ENCODE results near the gene DMBX1.

DMBX1 gene

GRCh38 chr1:46527474-46528296 lies 38.0 kb downstream of the DMBX1 start:
- H3K36me3 Mint-ChIP-seq (ENCODE audit: low read depth), result no peaks in the 10 kb centered on the region
- peak; percentile 85 for DNase-seq
- peaks cover 53% of the 10 kb centered on the region for H3K27me3 Mint-ChIP-seq
- H3K4me1 Mint-ChIP-seq (ENCODE audit: low read depth), result peaks cover 16% of the 10 kb centered on the region
- no peak overlapping the region for H3K4me3 Mint-ChIP-seq
- H3K27ac Mint-ChIP-seq, result no peak overlapping the region
- no peaks in the 10 kb centered on the region for H3K9me3 Mint-ChIP-seq

- H3K4me3 Mint-ChIP-seq, result no peak overlapping the region
- no peak for DNase-seq
- H3K27me3 Mint-ChIP-seq, result peaks cover 53% of the 10 kb centered on the region
- no peak overlapping the region for H3K27ac Mint-ChIP-seq
- peaks cover 14% of the 10 kb centered on the region for H3K4me1 Mint-ChIP-seq (ENCODE audit: low read depth)
- no peaks in the 10 kb centered on the region for H3K9me3 Mint-ChIP-seq
- no peaks in the 10 kb centered on the region for H3K36me3 Mint-ChIP-seq (ENCODE audit: low read depth)
These were observed 38.8 kb downstream of the DMBX1 start for GRCh38 chr1:46528297-46528955.

GRCh38 chr1:46529031-46529630 lies 39.5 kb downstream of the DMBX1 start:
- Mint-ChIP-seq H3K27ac (no peak overlapping the region), H3K4me3 (no peak overlapping the region), H3K36me3 (ENCODE audit: low read depth) (no peaks in the 10 kb centered on the region), H3K27me3 (peaks cover 57% of the 10 kb centered on the region), H3K9me3 (no peaks in the 10 kb centered on the region), H3K4me1 (ENCODE audit: low read depth) (peaks cover 18% of the 10 kb centered on the region)
- no peak for DNase-seq

GRCh38 chr1:46530311-46530710 lies 40.7 kb downstream of the DMBX1 start:
- Mint-ChIP-seq H3K4me1 (ENCODE audit: low read depth) (peaks cover 18% of the 10 kb centered on the region), H3K9me3 (no peaks in the 10 kb centered on the region), H3K27ac (no peak overlapping the region), H3K27me3 (peaks cover 48% of the 10 kb centered on the region), H3K36me3 (ENCODE audit: low read depth) (no peaks in the 10 kb centered on the region), H3K4me3 (no peak overlapping the region)
- no peak for DNase-seq

GRCh38 chr1:46530791-46531409 lies 41.3 kb downstream of the DMBX1 start:
- H3K9me3 Mint-ChIP-seq, result no peaks in the 10 kb centered on the region
- H3K4me1 Mint-ChIP-seq (ENCODE audit: low read depth), result peaks cover 18% of the 10 kb centered on the region
- peaks cover 44% of the 10 kb centered on the region for H3K27me3 Mint-ChIP-seq
- DNase-seq, result no peak
- no peak overlapping the region for H3K4me3 Mint-ChIP-seq
- no peak overlapping the region for H3K27ac Mint-ChIP-seq
- H3K36me3 Mint-ChIP-seq (ENCODE audit: low read depth), result no peaks in the 10 kb centered on the region

- DNase-seq, result no peak
- Mint-ChIP-seq H3K27ac (no peak overlapping the region), H3K4me1 (ENCODE audit: low read depth) (peaks cover 18% of the 10 kb centered on the region), H3K36me3 (ENCODE audit: low read depth) (no peaks in the 10 kb centered on the region), H3K27me3 (peaks cover 33% of the 10 kb centered on the region), H3K9me3 (no peaks in the 10 kb centered on the region), H3K4me3 (no peak overlapping the region)
These were observed 42.5 kb downstream of the DMBX1 start for GRCh38 chr1:46532095-46532494.

GRCh38 chr1:46532498-46533178 lies 43.0 kb downstream of the DMBX1 start:
- Mint-ChIP-seq H3K4me3 (peak overlapping the region; percentile 14), H3K4me1 (ENCODE audit: low read depth) (peaks cover 18% of the 10 kb centered on the region), H3K36me3 (ENCODE audit: low read depth) (no peaks in the 10 kb centered on the region), H3K27me3 (peaks cover 28% of the 10 kb centered on the region), H3K9me3 (no peaks in the 10 kb centered on the region), H3K27ac (no peak overlapping the region)
- DNase-seq, result peak; percentile 83

- no peaks in the 10 kb centered on the region for H3K36me3 Mint-ChIP-seq (ENCODE audit: low read depth)
- H3K4me1 Mint-ChIP-seq (ENCODE audit: low read depth), result peaks cover 16% of the 10 kb centered on the region
- H3K4me3 Mint-ChIP-seq, result peak overlapping the region; percentile 57
- H3K27ac Mint-ChIP-seq, result no peak overlapping the region
- peaks cover 21% of the 10 kb centered on the region for H3K27me3 Mint-ChIP-seq
- DNase-seq, result peak; percentile 74
- no peaks in the 10 kb centered on the region for H3K9me3 Mint-ChIP-seq
These were observed 43.7 kb downstream of the DMBX1 start for GRCh38 chr1:46533179-46533864.

- Mint-ChIP-seq H3K27me3 (peaks cover 9% of the 10 kb centered on the region), H3K4me1 (ENCODE audit: low read depth) (peaks cover 10% of the 10 kb centered on the region), H3K9me3 (no peaks in the 10 kb centered on the region), H3K4me3 (no peak overlapping the region), H3K36me3 (ENCODE audit: low read depth) (no peaks in the 10 kb centered on the region), H3K27ac (no peak overlapping the region)
- DNase-seq, result no peak
These were observed 45.4 kb downstream of the DMBX1 start for GRCh38 chr1:46535063-46535462.

- Mint-ChIP-seq H3K27ac (no peak overlapping the region), H3K27me3 (peaks cover 4% of the 10 kb centered on the region), H3K9me3 (no peaks in the 10 kb centered on the region), H3K4me1 (ENCODE audit: low read depth) (peaks cover 10% of the 10 kb centered on the region), H3K36me3 (ENCODE audit: low read depth) (no peaks in the 10 kb centered on the region), H3K4me3 (no peak overlapping the region)
- DNase-seq, result no peak
These were observed 46.9 kb downstream of the DMBX1 start for GRCh38 chr1:46536527-46536926.

GRCh38 chr1:46537651-46538050 lies 48.0 kb downstream of the DMBX1 start:
- no peaks in the 10 kb centered on the region for H3K9me3 Mint-ChIP-seq
- no peak overlapping the region for H3K27ac Mint-ChIP-seq
- no peak overlapping the region for H3K4me3 Mint-ChIP-seq
- H3K27me3 Mint-ChIP-seq, result peaks cover 11% of the 10 kb centered on the region
- no peaks in the 10 kb centered on the region for H3K36me3 Mint-ChIP-seq (ENCODE audit: low read depth)
- H3K4me1 Mint-ChIP-seq (ENCODE audit: low read depth), result peaks cover 4% of the 10 kb centered on the region
- DNase-seq, result no peak

- DNase-seq, result no peak
- Mint-ChIP-seq H3K27ac (no peak overlapping the region), H3K36me3 (ENCODE audit: low read depth) (no peaks in the 10 kb centered on the region), H3K4me3 (no peak overlapping the region), H3K27me3 (peaks cover 16% of the 10 kb centered on the region), H3K9me3 (no peaks in the 10 kb centered on the region), H3K4me1 (ENCODE audit: low read depth) (peaks cover 4% of the 10 kb centered on the region)
These were observed 48.5 kb downstream of the DMBX1 start for GRCh38 chr1:46538147-46538546.

Data from activated T-cell treated with anti-CD3 and anti-CD28 coated beads, Interleukin-2, amount 50 U/mL, for 24 hours (primary cell).